Sigmoid colon (tissue), 4 donors: ENCODE results near the gene RHEB.

Source experiments
- CTCF ChIP-seq, 4 experiments: fragments of 450-650 bp in 3 of 4; fragments of 200-600 bp in 1 of 4; IDR thresholded peaks; one replicate each; pipeline ENCODE4 v1.5.1; 2016 to 2019; ENCODE audit warnings: antibody characterized with exemption in 4 of 4, mild to moderate bottlenecking in 3 of 4, moderate library complexity in 2 of 4
- EP300 ChIP-seq, 4 donors: sonication (generic); formaldehyde crosslinking; IDR thresholded peaks; one replicate each; pipeline ENCODE4 v1.6.1; 2017; ENCODE audit warnings: antibody characterized with exemption in 4 of 4

- TF ChIP-seq EP300 (IDR thresholded peaks at IDR 0.05) (no peak), CTCF (IDR thresholded peaks at IDR 0.05) (no peak)
These were observed 6.6 kb downstream of the RHEB start for GRCh38 chr7:151513133-151513532.
